ENCODE measurements around the gene ZBTB17. TPM values are rescaled to one million over a fixed set of nuclear protein-coding genes. Genes with fewer than 3 reads are reported as not detected.
"Not testable (repeated sequence)": the region's sequence is repeated elsewhere in the genome, so short reads cannot be mapped to it uniquely, and the experiment has no call there.

Gene ZBTB17
- total RNA-seq, 4 donors from 2014 or later: 33.3 to 113 (median 50.5) TPM

- intact Hi-C loops (cut with DNase I; ENCODE audit: low total_unique reads): no loop called here
- no peak overlapping the region for H3K27ac ChIP-seq
- no peak for DNase-seq
- H3K4me3 ChIP-seq: no peak overlapping the region
- no peak for TF ChIP-seq EP300 (IDR thresholded peaks at IDR 0.05; ENCODE audit: low read depth)
- TF ChIP-seq POLR2A (IDR thresholded peaks at IDR 0.05): no peak
- TF ChIP-seq POLR2AphosphoS5 (IDR thresholded peaks at IDR 0.05): no peak
- no peak for TF ChIP-seq CTCF (IDR thresholded peaks at IDR 0.05)
- no peaks in the 10 kb centered on the region for H3K4me1 ChIP-seq
- H3K9me3 ChIP-seq: no peaks in the 10 kb centered on the region
- H3K36me3 ChIP-seq: no peaks in the 10 kb centered on the region
- WGBS, 2 donors (ENCODE audit: low coverage in 1 of 2): 72 to 92% methylated on average over 3 of the region's 3 CpGs
- no peaks in the 10 kb centered on the region for H3K27me3 ChIP-seq
- in situ Hi-C loops (cut with MboI; ENCODE audit: low pct_ligation_motif_present in 1 of 4, low pct_unique_long_range_greater_than_20kb in 1 of 4, low sequenced_read_pairs in 3 of 4): loop anchor here (10.0 to 25.0 kb wide), 3 partner anchors 167 to 177 kb away; partner anchors contain the start of gene UQCRHL (in 3 of the 4)
Measured at GRCh38 chr1:15981679-15982078, 5.8 kb upstream of the ZBTB17 start.

GRCh38 chr1:15977947-15978346 lies 2.0 kb upstream of the ZBTB17 start:
- WGBS, 2 donors (ENCODE audit: low coverage in 1 of 2): 83 to 95% methylated on average over 4 of the region's 4 CpGs
- in situ Hi-C loops (cut with MboI; ENCODE audit: low pct_ligation_motif_present in 1 of 4, low pct_unique_long_range_greater_than_20kb in 1 of 4, low sequenced_read_pairs in 3 of 4): loop anchor here in 3 of 4 donors (10.0 to 25.0 kb wide), 2 partner anchors 153 to 166 kb away; partner anchors contain the start of gene UQCRHL (in 2 of the 3)
- H3K9me3 ChIP-seq; intact Hi-C loops (cut with DNase I; ENCODE audit: low total_unique reads); H3K27ac ChIP-seq; H3K36me3 ChIP-seq; DNase-seq; H3K27me3 ChIP-seq; H3K4me3 ChIP-seq: not testable (repeated sequence)
- peaks cover 6 to 17% (median 11%) of the 10 kb centered on the region in 4 donors for H3K4me1 ChIP-seq

- H3K9me3 ChIP-seq: no peaks in the 10 kb centered on the region
- peaks cover 0 to 12% (median 0%) of the 10 kb centered on the region in 4 donors for H3K36me3 ChIP-seq
- intact Hi-C loops (cut with DNase I; ENCODE audit: low total_unique reads) (no loop called here), in situ Hi-C loops (cut with MboI; ENCODE audit: low pct_ligation_motif_present in 1 of 4, low pct_unique_long_range_greater_than_20kb in 1 of 4, low sequenced_read_pairs in 3 of 4) (loop anchor here in 3 of 4 donors (10.0 to 25.0 kb wide), 2 partner anchors 151 to 163 kb away; partner anchors contain the start of gene UQCRHL (in 2 of the 3))
- TF ChIP-seq EP300 (IDR thresholded peaks at IDR 0.05; ENCODE audit: low read depth): no peak
- no peak for TF ChIP-seq POLR2A (IDR thresholded peaks at IDR 0.05)
- no peak for TF ChIP-seq CTCF (IDR thresholded peaks at IDR 0.05)
- TF ChIP-seq POLR2AphosphoS5 (IDR thresholded peaks at IDR 0.05): no peak
- no peaks in the 10 kb centered on the region for H3K27me3 ChIP-seq
- H3K4me3 ChIP-seq: peak overlapping the region; percentile 59 to 95 (median 80)
- peak overlapping the region; percentile 80 to 89 (median 86) for H3K27ac ChIP-seq
- 1% methylated on average over 30 of the region's 47 CpGs; no CpG with 5 or more reads in 1 of the 2 donors for WGBS, 2 donors (ENCODE audit: low coverage in 1 of 2)
- DNase-seq: peak; percentile 62
- H3K4me1 ChIP-seq: peaks cover 6 to 17% (median 11%) of the 10 kb centered on the region in 4 donors
Measured at GRCh38 chr1:15975358-15975804, 520 bp downstream of the ZBTB17 start.

GRCh38 chr1:15974855-15975254 lies 1.0 kb downstream of the ZBTB17 start:
- intact Hi-C loops (cut with DNase I; ENCODE audit: low total_unique reads): no loop called here
- Histone ChIP-seq H3K36me3 (peaks cover 0 to 12% (median 0%) of the 10 kb centered on the region in 4 donors), H3K27me3 (no peaks in the 10 kb centered on the region), H3K27ac (peak overlapping the region in 2 of 4 donors; percentile 88 to 89), H3K9me3 (no peaks in the 10 kb centered on the region), H3K4me3 (peak overlapping the region; percentile 59 to 95 (median 80)), H3K4me1 (peaks cover 6 to 17% (median 11%) of the 10 kb centered on the region in 4 donors)
- no peak for DNase-seq
- in situ Hi-C loops (cut with MboI; ENCODE audit: low pct_ligation_motif_present in 1 of 4, low pct_unique_long_range_greater_than_20kb in 1 of 4, low sequenced_read_pairs in 3 of 4): loop anchor here in 3 of 4 donors (10.0 to 25.0 kb wide), 2 partner anchors 150 to 163 kb away; partner anchors contain the start of gene UQCRHL (in 2 of the 3)
- 38 to 49% methylated on average over 4 to 9 of the region's 9 CpGs for WGBS, 2 donors (ENCODE audit: low coverage in 1 of 2)
- TF ChIP-seq CTCF (IDR thresholded peaks at IDR 0.05) (no peak), POLR2A (IDR thresholded peaks at IDR 0.05) (no peak), POLR2AphosphoS5 (IDR thresholded peaks at IDR 0.05) (no peak), EP300 (IDR thresholded peaks at IDR 0.05; ENCODE audit: low read depth) (no peak)

All from transverse colon (tissue), 4 donors.